Measurements from ENCODE around the gene SDCBP2.

The SDCBP2 gene

DNA sequence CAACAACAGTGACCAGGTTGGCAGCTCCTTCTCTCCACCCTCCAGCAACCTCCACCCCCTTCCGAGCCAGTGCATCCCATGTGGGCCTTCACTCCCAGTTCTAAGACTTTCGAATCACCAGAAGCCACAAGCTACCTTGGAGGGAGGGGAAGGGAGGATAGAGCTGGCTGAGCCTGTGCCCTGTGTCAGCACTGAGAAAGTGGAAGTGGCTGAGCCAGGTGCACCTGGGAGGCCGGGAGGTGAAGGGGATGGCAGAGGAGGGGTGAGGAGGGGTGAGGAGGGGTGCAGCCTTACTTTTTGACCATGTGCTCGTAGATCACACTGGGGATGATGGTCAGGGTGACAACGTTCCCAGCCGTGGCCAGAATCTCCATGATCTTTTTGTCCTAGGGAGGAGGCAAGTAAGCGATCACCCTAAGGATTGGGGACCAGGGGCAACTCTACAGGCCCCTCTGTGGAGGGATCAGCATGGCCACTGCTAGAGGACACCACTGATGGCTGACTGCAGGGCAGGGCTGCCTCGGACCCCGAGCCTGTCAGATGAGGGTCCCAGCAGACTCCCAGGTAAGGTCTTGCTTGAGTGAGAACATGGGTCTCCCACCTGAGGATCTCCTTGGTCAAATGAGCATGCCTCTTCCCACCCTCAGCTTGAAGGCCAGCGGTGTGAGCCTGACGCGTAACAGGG is 18.3 kb downstream of the SDCBP2 start:
- no peak for DNase-seq

DNA sequence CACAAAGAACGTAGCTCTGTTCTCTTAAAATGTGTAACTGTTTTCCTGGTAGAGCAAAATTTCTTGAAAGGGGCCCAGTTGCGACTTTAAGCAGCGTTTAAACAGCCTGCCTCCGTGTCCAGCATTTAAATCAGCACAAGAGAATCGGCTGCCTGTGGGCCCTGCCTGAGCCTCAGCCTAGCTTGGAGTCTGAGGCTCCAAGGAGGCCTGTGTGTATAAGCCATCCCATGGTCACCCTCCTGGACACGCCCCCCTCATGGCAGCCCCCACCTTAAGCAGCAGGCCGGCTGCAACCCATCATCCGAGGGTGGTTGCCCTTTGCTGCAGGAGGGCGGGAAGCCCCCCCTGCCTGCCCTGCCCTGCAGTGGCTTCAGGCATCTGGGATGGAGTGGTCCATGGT is 18.9 kb downstream of the SDCBP2 start:
- DNase-seq = no peak

DNA sequence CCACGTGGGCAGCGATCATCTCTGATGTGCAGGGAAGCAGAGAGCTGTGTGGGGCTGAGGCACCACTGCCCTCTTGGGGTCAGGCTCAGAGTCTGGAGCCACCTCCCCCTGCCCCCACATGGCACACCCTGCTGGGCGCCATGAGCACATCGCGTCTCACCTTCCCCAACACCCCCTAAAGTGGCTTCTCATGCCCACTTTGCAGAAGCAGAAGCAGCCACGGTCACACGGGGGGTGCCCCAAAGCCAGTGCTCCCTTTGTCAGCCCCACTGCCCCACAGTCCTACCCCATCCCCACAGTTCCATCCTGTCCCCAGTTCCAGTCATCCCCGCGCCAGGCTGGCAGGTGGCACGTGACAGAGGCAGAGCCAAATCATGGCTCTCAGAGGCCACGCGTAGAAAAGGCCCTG is 19.5 kb downstream of the SDCBP2 start:
- no peak for DNase-seq

DNA sequence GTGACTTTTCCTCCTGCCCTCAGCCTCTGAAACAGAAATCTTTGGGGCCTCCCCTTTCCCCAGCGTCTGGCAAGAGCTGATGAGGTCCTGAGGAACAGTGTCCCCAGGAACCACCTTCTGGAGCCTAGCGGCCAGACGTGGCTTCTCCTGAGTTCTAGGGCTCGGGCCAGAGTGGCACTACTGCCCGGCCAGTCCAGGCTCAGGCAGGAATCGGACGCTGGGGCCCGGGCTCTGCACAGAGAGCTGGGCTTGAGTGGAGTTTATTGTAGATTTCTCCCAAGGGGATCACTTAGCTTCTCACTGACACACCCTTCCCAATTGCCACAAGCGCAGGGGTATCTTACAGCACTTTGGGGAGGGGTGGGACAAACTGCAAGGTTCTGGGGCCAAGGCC is 20.2 kb downstream of the SDCBP2 start:
- DNase-seq = no peak

DNA sequence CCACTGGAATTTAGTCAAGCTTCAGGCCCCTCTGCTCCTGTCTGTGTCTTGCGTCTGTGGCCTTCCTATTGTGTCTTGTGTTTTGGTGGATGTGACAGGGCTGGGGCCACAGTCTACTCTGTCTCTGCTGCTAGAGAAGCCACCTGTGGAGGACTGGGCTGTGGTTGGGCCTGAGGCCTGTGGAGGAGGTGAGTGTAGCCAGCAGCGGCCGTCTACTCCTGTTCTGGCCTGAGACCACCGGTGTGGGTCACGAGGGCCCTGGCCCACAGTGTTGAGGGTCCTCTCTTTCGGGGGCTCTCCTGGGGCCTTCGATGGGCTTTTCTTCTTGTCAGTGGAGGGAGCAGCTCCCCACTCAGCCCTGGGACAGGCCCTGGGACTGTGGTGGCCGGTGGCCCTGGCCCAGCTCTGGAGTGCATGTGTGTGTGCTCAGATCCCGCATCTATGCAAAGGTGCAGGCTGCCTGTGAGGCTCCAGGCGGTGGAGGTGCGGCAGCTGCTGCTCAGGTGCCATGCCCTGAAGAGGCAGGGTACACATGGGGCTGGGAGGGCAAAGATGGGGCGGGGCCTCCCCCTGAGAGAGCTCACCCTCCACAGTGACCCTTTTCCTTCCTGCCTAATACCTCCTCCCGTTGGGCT is 20.8 kb downstream of the SDCBP2 start:
- DNase-seq = no peak

DNA sequence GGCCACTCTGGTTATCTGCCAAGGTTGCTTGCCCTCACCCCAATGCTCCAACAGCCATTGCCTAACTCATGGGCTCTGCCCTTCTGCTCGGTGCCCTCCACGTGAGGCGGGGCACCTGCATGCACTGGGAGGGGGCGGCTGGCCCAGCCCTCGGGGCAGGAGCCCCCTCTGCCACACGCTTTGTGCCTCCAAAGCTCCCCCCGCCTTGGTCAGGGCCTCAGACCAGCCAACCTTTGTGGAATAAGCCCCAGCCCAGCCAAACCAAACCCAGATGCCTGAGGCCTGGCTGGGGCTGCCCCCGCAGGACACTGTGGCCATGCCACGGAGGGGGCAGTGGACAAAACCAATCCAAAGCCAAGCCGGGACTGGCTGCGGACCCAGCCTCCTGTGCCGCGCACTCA is 21.4 kb downstream of the SDCBP2 start:
- DNase-seq = no peak

DNA sequence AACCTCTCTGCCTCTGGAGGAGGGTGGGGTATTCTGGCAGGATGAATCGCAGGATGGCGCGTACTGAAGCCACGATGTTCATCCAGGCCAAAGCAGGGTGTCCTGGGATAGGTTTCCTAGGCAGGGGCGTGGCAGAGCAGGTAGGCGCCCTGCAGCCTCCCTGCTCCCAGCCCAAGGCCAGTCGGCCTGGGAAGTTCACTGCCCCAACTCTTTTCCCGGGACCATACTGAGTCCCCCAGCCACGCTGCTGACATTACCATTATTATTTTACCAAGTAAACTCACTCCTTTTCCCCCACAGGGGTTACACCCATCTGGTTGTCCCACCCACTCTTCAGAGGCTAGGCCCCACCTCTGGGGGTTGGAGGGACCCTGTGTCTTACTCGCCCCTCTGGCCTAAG is 21.8 kb downstream of the SDCBP2 start:
- DNase-seq = no peak

DNA sequence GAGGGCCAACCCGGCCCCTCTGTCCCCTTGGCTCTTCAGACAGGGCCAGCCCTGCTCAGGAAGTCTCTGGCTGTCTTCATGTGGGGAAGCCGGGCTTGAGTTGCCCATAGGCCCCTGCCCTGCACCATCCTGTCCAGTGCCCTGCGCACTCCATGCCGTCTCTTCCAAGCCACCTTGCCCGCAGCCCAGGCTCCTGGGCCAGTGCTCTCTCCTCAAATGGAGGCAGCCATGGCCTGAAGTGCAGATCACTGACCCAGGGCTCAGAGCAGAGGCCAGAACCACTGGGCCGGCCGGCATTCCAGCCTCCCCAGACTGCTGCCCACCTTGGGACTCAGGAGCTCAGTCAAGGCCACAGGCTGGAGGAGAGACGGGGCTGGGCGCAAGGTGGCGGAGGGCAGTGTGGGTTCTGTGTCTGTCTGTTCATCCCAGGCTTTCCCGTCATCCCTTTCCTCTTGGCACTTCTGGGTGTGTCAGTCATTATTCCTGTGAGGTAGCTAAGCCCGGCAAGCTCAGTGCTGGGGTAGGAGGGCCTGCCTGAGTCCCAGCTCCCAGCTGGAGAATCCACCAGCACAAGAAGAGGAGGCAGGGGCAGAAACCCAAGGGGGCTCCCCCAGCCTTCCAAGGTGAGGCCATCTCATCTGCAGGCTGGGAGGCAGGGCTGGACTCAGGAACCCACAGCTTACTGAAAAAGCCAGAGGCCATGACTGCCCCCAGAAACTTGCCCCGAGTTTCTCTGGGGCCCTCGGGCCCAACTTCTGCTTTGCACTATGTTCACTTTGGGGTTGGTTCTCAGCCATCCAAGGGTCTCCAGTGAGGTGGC is 22.4 kb downstream of the SDCBP2 start:
- DNase-seq = no peak

DNA sequence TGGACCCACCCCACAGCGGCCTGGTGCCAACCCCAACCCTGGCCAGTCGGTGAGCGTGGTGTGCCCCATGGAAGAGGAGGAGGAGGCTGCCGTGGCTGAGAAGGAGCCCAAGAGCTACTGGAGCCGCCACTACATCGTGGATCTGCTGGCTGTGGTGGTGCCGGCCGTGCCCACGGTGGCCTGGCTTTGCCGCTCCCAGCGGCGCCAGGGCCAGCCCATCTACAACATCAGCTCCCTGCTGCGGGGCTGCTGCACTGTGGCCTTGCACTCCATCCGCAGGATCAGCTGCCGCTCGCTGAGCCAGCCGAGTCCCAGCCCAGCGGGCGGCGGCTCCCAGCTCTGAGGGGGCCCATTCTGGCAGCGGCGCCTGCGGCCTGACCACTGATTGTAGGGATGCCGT is 23.2 kb downstream of the SDCBP2 start:
- DNase-seq = no peak

DNA sequence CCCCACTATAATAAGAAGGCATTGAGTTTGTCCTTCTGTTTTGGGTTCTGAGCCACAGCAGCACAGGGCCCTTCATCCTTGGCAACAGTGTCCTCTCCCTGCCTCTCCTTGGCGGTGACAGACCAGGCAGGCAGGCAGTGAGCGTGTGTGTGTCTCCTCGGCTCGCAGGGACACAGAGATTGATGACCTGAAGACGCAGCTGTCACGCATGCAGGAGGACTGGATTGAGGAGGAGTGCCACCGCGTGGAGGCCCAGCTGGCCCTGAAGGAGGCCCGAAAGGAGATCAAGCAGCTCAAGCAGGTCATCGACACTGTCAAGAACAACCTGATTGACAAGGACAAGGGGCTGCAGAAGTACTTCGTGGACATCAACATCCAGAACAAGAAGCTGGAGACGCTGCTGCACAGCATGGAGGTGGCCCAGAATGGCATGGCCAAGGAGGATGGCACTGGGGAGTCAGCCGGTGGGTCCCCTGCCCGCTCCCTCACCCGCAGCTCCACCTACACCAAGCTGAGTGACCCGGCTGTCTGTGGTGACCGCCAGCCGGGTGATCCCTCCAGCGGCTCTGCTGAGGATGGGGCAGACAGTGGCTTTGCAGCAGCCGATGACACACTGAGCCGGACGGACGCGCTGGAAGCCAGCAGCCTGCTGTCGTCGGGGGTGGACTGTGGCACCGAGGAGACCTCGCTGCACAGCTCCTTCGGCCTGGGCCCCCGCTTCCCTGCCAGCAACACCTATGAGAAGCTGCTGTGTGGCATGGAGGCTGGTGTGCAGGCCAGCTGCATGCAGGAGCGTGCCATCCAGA is 24.0 kb downstream of the SDCBP2 start:
- no peak for DNase-seq

DNA sequence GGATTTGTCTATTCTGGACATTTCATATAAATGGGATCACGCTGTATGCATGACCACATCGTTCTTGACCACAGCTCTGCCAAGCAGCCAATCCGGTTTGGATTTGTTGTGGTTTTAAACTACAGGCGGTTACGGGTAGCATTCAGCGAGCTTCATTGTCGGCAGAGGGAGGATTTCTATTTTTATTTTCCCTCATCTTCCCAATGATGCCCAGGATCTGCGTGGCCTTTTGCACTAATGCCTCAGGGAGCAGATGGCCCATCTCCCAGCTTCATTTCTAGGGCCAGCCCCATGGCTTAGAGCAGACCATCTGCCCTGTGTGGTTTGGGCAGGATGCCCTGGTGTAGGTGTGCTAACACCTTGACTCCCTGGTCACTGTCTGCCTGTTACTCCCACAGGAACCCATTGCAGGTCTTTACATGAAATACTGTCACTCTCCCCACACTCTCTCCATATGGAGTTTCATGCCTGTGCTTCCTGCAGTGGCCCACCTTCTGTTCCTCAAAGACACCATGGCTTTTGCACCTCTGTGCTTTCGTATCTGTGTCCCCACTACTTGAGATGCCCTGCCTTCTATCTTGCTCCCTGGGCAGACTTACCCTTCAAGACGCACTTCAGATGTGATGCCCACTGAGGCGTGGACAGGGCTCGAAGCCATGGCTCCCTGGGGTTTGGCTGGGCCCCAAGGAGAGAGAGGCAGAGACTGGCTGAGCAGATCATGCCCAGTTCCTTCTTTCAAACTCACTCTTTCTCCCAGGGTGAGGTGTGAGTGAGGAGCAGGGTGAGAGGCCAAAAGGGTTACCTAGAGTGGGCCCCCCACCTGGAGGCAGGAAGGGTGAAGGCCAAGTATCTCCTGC is 26.0 kb downstream of the SDCBP2 start:
- DNase-seq = no peak

DNA sequence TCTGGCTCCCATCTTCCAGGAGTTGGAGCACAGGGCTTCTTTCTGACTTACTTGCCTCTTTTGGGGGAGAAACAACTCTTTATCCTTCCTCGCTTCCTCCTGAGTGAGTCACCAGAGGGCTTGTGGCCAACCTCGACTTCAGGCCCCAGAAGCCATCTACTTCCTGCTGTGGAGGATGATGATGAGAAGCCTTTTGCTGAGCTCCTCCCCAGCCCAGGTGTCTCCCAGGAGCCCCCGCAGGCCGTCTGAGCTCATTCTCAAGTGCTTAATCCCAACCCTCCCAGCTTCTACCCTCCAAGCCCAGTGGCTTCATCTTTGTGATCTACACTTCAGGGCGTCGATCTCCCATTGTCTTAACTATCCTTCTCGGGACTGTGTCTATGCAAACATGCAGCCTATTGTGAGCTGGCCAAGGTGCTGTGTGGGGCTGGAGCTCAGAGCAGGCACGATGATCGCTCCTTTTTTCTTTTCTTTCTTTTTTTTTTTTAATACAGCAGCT is 27.9 kb downstream of the SDCBP2 start:
- DNase-seq = peak; percentile 41 to 44

DNA sequence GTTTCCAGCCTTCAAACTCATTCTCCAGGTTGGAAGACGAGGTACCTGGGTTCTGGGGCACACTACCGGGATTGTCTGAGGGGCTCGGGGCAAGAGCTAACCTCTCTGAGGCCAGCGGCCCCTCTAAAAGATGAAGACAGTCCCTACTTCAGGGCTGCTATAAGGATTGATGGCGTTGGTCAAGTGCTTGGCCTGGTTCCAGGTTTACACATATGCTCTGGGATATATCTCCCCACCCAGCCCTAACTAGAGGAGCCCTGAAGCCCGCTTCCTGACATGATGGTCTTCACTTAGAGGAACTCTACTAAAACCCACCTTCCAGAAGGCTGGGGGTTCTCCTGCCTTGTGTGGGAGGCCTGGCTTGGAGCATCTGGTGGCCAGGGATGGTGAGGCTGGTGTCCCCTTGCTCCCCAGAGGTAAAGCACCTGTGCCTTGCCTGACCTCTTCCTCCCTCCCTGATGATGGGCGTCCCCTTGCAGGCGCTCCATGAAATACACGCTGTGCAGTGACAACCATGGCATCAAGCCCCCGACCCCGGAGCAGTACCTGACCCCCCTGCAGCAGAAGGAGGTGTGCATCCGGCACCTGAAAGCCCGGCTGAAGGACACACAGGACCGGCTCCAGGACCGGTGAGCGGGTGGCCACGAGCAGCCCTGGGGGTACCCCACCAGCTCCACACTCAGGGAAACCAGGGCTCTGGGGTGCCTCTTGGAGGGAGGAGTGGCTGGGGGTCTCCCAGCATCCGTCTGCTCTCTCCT is 28.7 kb downstream of the SDCBP2 start:
- no peak for DNase-seq

DNA sequence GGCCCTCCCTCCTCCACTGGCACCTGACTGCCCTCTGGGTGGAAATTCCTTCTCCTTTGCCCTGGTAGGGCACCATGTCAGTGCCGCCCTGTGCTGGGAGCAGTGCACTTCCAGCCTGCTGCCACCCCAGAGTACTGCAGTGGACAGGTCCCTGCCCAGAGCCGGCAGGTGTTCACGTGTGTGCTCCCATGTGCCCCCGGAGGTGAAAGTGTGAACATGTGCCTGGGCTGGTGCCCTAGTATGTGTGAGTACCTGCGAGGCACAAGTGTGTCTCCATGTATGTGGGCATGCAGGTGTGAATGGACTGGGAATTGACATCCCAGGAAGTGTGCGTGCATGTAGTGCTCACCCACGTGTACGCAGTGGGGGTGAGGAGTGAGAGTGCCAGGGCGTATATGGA is 29.4 kb downstream of the SDCBP2 start:
- peak; percentile 23 to 38 for DNase-seq

DNA sequence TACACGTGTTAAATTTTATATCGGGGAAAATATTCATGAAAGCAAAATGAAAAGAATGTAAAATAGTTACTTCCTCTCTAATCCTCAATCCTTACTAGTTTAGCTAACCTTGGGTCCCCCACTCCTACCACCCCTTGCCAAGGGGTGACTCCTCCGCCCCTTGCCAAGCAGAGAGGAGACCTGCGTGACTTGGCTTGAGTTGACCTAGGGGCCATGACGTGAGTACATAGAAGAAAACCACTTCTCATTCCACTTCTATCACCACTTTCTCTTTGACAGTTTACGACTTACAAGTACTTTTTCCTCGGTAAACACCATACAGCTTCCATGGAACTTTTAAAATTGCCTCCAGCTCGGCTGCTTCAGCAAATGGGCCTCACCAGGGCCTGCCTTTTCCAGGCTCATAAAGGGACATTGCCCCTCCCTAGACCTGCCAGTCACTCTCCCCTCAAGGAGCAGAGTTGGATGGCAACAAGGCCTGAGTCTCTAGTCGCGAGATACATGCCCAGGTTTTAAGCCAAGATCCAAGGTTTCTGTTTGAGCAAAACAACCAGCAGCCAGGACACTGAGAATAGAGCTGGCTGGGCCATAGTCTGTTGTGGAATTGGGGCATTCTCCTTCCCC is 29.9 kb downstream of the SDCBP2 start:
- no peak for DNase-seq

DNA sequence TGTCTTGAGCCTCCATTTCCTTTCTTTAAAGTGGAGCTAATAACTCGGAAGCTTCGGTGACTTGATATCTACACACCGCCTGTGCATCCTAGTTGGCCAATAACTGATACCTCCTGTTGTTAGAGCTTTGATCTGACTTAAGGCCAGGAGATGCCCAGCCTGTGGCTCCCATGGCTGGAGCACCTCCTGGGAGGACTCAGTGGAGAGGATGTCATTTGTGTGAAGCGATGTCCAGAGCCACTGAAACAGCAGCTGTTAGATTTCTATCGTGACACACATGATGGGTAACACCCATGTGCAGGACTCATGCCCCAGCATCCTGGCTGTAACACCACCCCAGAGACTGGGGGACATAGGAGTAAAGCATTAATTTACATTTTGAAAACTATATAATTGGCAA is 30.8 kb downstream of the SDCBP2 start:
- DNase-seq = no peak

DNA sequence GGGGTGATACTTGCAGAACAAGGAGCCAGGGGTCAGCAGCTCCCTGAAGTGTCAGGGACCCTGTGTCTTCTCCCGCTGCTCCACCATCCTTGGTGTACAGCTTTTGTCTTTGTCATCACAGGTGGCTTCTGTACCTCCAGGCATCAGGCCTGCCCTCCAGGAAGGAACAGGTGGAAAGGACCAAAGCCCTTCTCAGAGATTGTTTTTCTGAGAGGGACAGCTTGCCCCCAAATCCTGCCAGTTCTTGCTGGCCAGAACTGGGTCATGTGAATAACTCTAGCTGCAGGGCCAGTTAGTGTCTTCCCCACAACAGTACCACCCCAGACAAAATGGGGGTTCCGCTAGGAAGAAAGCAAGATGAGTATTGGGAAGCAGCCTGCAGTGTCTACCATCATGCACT is 31.5 kb downstream of the SDCBP2 start:
- no peak for DNase-seq

DNA sequence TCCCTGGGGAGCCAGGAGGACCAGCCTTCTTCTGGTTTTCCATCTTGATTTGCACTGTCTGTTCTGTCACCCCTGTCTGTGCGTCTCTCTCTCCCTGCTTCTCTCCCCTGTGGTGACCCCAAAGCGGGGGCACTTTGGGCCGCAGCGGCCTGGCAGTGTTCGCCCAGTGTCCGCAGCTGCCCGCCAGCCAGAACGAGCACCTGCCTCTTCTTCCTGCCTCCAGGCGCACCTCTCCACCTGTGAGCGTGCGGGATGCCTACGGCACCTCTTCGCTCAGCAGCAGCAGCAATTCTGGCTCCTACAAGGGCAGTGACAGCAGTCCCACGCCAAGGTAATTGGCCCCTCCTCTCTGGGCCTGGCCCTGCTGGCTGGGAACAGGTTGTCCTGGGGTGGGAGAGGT is 32.0 kb downstream of the SDCBP2 start:
- no peak for DNase-seq

DNA sequence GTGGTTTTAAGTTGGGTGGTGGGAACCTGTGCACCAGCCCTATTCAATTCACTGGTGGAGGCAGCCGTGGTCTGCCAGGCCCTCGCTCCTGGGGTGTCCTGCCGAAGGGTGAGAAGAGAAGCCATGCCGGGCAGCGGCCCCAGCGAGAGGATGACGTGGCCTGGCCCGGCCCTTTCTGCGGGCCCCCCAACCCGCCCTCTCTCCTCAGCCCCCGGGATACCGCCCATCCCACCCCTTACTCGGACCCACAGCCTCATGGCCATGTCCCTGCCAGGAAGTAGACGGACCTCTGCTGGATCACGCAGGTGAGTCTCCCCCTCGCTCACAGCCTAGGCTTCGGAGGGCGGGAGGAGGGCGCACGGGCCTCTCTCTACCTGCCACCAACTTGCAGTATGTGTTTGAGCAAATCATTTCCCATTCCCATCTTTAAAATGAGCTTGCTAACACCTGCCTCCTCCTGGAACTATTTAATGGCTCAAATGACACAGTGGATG is 32.8 kb downstream of the SDCBP2 start:
- no peak for DNase-seq

DNA sequence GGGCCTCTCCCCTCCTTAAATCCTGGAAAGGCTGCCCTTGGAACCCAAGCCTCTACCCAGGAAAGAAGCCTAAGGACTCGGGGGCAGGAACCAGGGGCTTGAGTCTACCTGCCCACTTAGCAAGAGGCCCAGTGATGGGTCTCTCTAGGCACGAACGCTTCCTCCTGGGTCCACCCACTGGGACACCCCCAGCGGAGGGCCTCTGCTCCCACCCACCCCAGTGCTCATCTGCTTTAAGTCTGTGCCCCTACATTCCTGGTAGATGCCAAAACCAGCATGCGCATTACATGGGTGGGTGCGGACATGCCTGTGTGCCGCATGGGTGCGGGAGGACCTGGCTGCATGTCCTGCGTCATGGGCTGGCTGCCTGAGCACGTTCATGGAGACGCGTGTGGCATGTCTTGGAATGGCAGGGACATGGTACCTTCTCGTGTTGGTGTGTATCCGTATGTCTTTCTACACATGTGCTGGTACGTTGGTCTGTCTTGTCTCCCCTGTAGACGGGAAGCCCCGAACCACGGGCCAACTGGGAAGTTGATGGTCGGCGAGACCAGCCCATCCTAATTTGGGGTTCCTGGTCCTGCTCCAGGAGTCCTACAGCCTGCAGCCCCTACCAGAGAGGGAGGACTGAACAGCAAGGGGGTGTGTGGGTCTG is 33.5 kb downstream of the SDCBP2 start:
- no peak for DNase-seq
